ENCODE data around the gene ZNF665.

ZNF665 gene

GRCh38 chr19:53177986-53178385 lies 15.2 kb downstream of the ZNF665 start:
- TF ChIP-seq ESRRG (CRISPR knock-in tag; IDR thresholded peaks at IDR 0.05) = no peak
- no peak for TF ChIP-seq ZFP30 (CRISPR knock-in tag; IDR thresholded peaks at IDR 0.05)
- TF ChIP-seq ZNF8 (CRISPR knock-in tag; IDR thresholded peaks at IDR 0.05) = no peak
- no peak for TF ChIP-seq PPARA (CRISPR knock-in tag; IDR thresholded peaks at IDR 0.05; ENCODE audit: borderline replicate concordance)
- TF ChIP-seq, protein P1, sequence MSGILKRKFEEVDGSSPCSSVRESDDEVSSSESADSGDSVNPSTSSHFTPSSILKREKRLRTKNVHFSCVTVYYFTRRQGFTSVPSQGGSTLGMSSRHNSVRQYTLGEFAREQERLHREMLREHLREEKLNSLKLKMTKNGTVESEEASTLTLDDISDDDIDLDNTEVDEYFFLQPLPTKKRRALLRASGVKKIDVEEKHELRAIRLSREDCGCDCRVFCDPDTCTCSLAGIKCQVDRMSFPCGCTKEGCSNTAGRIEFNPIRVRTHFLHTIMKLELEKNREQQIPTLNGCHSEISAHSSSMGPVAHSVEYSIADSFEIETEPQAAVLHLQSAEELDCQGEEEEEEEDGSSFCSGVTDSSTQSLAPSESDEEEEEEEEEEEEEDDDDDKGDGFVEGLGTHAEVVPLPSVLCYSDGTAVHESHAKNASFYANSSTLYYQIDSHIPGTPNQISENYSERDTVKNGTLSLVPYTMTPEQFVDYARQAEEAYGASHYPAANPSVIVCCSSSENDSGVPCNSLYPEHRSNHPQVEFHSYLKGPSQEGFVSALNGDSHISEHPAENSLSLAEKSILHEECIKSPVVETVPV (CRISPR knock-in tag; IDR thresholded peaks at IDR 0.05) = no peak
- no peak for TF ChIP-seq GLIS3 (CRISPR knock-in tag; IDR thresholded peaks at IDR 0.05)
- TF ChIP-seq, protein P2, sequence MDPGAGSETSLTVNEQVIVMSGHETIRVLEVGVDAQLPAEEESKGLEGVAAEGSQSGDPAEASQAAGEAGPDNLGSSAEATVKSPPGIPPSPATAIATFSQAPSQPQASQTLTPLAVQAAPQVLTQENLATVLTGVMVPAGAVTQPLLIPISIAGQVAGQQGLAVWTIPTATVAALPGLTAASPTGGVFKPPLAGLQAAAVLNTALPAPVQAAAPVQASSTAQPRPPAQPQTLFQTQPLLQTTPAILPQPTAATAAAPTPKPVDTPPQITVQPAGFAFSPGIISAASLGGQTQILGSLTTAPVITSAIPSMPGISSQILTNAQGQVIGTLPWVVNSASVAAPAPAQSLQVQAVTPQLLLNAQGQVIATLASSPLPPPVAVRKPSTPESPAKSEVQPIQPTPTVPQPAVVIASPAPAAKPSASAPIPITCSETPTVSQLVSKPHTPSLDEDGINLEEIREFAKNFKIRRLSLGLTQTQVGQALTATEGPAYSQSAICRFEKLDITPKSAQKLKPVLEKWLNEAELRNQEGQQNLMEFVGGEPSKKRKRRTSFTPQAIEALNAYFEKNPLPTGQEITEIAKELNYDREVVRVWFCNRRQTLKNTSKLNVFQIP (CRISPR knock-in tag; IDR thresholded peaks at IDR 0.05; ENCODE audit: borderline replicate concordance, low read depth) = no peak
- TF ChIP-seq, protein P3, sequence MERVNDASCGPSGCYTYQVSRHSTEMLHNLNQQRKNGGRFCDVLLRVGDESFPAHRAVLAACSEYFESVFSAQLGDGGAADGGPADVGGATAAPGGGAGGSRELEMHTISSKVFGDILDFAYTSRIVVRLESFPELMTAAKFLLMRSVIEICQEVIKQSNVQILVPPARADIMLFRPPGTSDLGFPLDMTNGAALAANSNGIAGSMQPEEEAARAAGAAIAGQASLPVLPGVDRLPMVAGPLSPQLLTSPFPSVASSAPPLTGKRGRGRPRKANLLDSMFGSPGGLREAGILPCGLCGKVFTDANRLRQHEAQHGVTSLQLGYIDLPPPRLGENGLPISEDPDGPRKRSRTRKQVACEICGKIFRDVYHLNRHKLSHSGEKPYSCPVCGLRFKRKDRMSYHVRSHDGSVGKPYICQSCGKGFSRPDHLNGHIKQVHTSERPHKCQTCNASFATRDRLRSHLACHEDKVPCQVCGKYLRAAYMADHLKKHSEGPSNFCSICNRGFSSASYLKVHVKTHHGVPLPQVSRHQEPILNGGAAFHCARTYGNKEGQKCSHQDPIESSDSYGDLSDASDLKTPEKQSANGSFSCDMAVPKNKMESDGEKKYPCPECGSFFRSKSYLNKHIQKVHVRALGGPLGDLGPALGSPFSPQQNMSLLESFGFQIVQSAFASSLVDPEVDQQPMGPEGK (CRISPR knock-in tag; IDR thresholded peaks at IDR 0.05; ENCODE audit: borderline replicate concordance) = no peak
- no peak for TF ChIP-seq TOX (CRISPR knock-in tag; IDR thresholded peaks at IDR 0.05; ENCODE audit: borderline replicate concordance)
- no peak for TF ChIP-seq SNAI2 (CRISPR knock-in tag; IDR thresholded peaks at IDR 0.05)
- ATAC-seq = no peak

GRCh38 chr19:53172889-53173288 lies 20.3 kb downstream of the ZNF665 start:
- TF ChIP-seq ZC3H10 (CRISPR knock-in tag; IDR thresholded peaks at IDR 0.05) = no peak
- no peak for TF ChIP-seq ZFP30 (CRISPR knock-in tag; IDR thresholded peaks at IDR 0.05)
- no peak for TF ChIP-seq GLIS3 (CRISPR knock-in tag; IDR thresholded peaks at IDR 0.05)
- no peak for TF ChIP-seq ZNF8 (CRISPR knock-in tag; IDR thresholded peaks at IDR 0.05)
- no peak for TF ChIP-seq OSR1 (CRISPR knock-in tag; IDR thresholded peaks at IDR 0.05)
- TF ChIP-seq SNAI2 (CRISPR knock-in tag; IDR thresholded peaks at IDR 0.05) = no peak
- TF ChIP-seq ARNTL (CRISPR knock-in tag; IDR thresholded peaks at IDR 0.05; ENCODE audit: borderline replicate concordance, low read depth) = no peak
- TF ChIP-seq RARB (CRISPR knock-in tag; IDR thresholded peaks at IDR 0.05) = no peak
- TF ChIP-seq, protein P4, sequence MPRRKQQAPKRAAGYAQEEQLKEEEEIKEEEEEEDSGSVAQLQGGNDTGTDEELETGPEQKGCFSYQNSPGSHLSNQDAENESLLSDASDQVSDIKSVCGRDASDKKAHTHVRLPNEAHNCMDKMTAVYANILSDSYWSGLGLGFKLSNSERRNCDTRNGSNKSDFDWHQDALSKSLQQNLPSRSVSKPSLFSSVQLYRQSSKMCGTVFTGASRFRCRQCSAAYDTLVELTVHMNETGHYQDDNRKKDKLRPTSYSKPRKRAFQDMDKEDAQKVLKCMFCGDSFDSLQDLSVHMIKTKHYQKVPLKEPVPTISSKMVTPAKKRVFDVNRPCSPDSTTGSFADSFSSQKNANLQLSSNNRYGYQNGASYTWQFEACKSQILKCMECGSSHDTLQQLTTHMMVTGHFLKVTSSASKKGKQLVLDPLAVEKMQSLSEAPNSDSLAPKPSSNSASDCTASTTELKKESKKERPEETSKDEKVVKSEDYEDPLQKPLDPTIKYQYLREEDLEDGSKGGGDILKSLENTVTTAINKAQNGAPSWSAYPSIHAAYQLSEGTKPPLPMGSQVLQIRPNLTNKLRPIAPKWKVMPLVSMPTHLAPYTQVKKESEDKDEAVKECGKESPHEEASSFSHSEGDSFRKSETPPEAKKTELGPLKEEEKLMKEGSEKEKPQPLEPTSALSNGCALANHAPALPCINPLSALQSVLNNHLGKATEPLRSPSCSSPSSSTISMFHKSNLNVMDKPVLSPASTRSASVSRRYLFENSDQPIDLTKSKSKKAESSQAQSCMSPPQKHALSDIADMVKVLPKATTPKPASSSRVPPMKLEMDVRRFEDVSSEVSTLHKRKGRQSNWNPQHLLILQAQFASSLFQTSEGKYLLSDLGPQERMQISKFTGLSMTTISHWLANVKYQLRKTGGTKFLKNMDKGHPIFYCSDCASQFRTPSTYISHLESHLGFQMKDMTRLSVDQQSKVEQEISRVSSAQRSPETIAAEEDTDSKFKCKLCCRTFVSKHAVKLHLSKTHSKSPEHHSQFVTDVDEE (CRISPR knock-in tag; IDR thresholded peaks at IDR 0.05) = no peak
- TF ChIP-seq PPARA (CRISPR knock-in tag; IDR thresholded peaks at IDR 0.05; ENCODE audit: borderline replicate concordance) = no peak
- no peak for TF ChIP-seq CSDC2 (CRISPR knock-in tag; IDR thresholded peaks at IDR 0.05)
- no peak for TF ChIP-seq ZNF565 (CRISPR knock-in tag; conservative IDR thresholded peaks at IDR 0.05; ENCODE audit: low read depth)
- ATAC-seq = no peak

DNA sequence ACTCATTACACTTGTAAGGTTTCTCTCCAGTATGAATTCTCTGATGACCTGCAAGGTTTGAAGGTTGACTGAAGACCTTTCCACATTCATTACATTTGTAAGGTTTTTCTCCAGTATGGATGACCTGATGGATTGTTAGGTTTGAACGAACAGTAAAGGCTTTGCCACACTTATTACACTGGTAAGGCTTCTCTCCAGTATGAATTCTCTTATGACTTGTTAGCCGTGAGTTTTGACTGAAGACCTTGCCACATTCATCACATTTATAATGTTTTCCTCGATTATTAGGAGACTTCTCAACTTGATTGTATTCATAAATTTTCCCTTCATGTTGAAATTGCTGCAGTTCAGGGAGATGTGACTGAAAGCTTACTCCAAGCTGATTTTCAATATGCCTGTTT lies 27.5 kb downstream of the ZNF665 start:
- TF ChIP-seq, protein P3 (CRISPR knock-in tag; IDR thresholded peaks at IDR 0.05; ENCODE audit: borderline replicate concordance) = no peak
- no peak for TF ChIP-seq SNAI2 (CRISPR knock-in tag; IDR thresholded peaks at IDR 0.05)
- no peak for TF ChIP-seq GLIS3 (CRISPR knock-in tag; IDR thresholded peaks at IDR 0.05)
- TF ChIP-seq, protein P4 (CRISPR knock-in tag; IDR thresholded peaks at IDR 0.05) = no peak
- TF ChIP-seq ARNTL (CRISPR knock-in tag; IDR thresholded peaks at IDR 0.05; ENCODE audit: borderline replicate concordance, low read depth) = no peak
- TF ChIP-seq BACH2 (CRISPR knock-in tag; IDR thresholded peaks at IDR 0.05; ENCODE audit: borderline replicate concordance) = no peak
- TF ChIP-seq, protein P5, sequence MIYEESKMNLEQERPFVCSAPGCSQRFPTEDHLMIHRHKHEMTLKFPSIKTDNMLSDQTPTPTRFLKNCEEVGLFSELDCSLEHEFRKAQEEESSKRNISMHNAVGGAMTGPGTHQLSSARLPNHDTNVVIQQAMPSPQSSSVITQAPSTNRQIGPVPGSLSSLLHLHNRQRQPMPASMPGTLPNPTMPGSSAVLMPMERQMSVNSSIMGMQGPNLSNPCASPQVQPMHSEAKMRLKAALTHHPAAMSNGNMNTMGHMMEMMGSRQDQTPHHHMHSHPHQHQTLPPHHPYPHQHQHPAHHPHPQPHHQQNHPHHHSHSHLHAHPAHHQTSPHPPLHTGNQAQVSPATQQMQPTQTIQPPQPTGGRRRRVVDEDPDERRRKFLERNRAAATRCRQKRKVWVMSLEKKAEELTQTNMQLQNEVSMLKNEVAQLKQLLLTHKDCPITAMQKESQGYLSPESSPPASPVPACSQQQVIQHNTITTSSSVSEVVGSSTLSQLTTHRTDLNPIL (CRISPR knock-in tag; IDR thresholded peaks at IDR 0.05; ENCODE audit: low read depth) = no peak
- TF ChIP-seq, protein P1 (CRISPR knock-in tag; IDR thresholded peaks at IDR 0.05) = no peak
- no peak for TF ChIP-seq ZC3H10 (CRISPR knock-in tag; IDR thresholded peaks at IDR 0.05)
- no peak for ATAC-seq

Measured in SK-N-SH treated with all-trans-retinoic acid at 6 μM for 48 hours (cell line).